OCI-LY7 (cell line): ENCODE results near the gene XPNPEP1. TPM values are rescaled to one million over a fixed set of nuclear protein-coding genes. Genes with fewer than 3 reads are reported as not detected.
A peak's percentile ranks its signal among the peaks of the same experiment; 100 is the strongest.

ENCODE experiments used
- BruUV-seq: library from RNA; stranded (reverse); fragments of 400-500 nt; replicated peaks from 2 replicates; lab custom pipeline; 2021; lab: Mats Ljungman, UMichigan
- CTCF ChIA-PET: fragments of 300-600 bp; sonication (Branson Sonifier 250); formaldehyde crosslinking; loops from one replicate; lab custom pipeline; 2022; ENCODE audit warnings: antibody characterized with exemption; ENCODE audit not compliant: unreplicated experiment; lab: Charles Lee
- POLR2A ChIA-PET: fragments of 300-600 bp; sonication (Branson Sonifier 250); formaldehyde crosslinking; loops from one replicate; lab custom pipeline; 2022; ENCODE audit warnings: antibody characterized with exemption; lab: Charles Lee
- DNase-seq: peaks from one replicate; pipeline ENCODE4 v3.0.0-alpha.2; 2015; ENCODE audit warnings: low spot score
- H2AFZ ChIP-seq: fragments of 200-600 bp; sonication (generic), shearing (Covaris generic); 2 replicates; pipeline ENCODE4 v1.6.1; 2014; ENCODE audit warnings: mild to moderate bottlenecking, antibody characterized with exemption, low read length, moderate library complexity
- H3K27ac ChIP-seq: fragments of 200-600 bp; sonication (generic); 2 replicates; pipeline ENCODE4 v1.5.1; 2014; ENCODE audit warnings: mixed run types, low read depth, mild to moderate bottlenecking, moderate library complexity, low read length, inconsistent platforms; ENCODE audit not compliant: poor library complexity, severe bottlenecking
- H3K36me3 ChIP-seq: fragments of 200-600 bp; sonication (generic); 2 replicates; pipeline ENCODE4 v1.6.1; 2014; ENCODE audit warnings: mild to moderate bottlenecking, antibody characterized with exemption, low read length, moderate library complexity, mixed read lengths; ENCODE audit not compliant: insufficient read depth
- H3K4me1 ChIP-seq: fragments of 200-600 bp; sonication (generic); 2 replicates; pipeline ENCODE4 v1.5.1; 2014; ENCODE audit warnings: mild to moderate bottlenecking, low read length; ENCODE audit not compliant: insufficient read depth, poor library complexity, severe bottlenecking
- H3K4me2 ChIP-seq: fragments of 200-600 bp; sonication (generic); 2 replicates; pipeline ENCODE4 v1.6.1; 2014; ENCODE audit warnings: mild to moderate bottlenecking, low read length
- H3K4me3 ChIP-seq: fragments of 200-600 bp; sonication (generic); 2 replicates; pipeline ENCODE4 v1.5.1; 2014; ENCODE audit warnings: mild to moderate bottlenecking, low read depth, low read length; ENCODE audit not compliant: poor library complexity, severe bottlenecking
- H3K79me2 ChIP-seq: fragments of 200-600 bp; sonication (generic); 2 replicates; pipeline ENCODE4 v1.6.1; 2016; ENCODE audit warnings: low read depth, mild to moderate bottlenecking, low read length, moderate library complexity, mixed read lengths; ENCODE audit not compliant: insufficient read depth
- H3K9me2 ChIP-seq: fragments of 200-600 bp; sonication (generic); 2 replicates; pipeline ENCODE4 v1.6.1; 2016; ENCODE audit warnings: mild to moderate bottlenecking, low read length, mixed read lengths; ENCODE audit not compliant: insufficient read depth
- H3K9me3 ChIP-seq: fragments of 200-600 bp; sonication (generic); 2 replicates; pipeline ENCODE4 v1.6.1; 2014; ENCODE audit warnings: mild to moderate bottlenecking, mixed run types, low read length, mixed read lengths
- H4K20me1 ChIP-seq: fragments of 200-600 bp; sonication (generic); 2 replicates; pipeline ENCODE4 v1.6.1; 2014; ENCODE audit warnings: mild to moderate bottlenecking, antibody characterized with exemption, low read length, moderate library complexity, mixed read lengths; ENCODE audit not compliant: insufficient read depth
- CTCF ChIP-seq: fragments of 200-600 bp; sonication (generic); conservative IDR thresholded peaks from 2 replicates; pipeline ENCODE4 v1.5.1; 2014; ENCODE audit warnings: mild to moderate bottlenecking, antibody characterized with exemption, low read length, moderate library complexity, mixed read lengths
- EZH2phosphoT487 ChIP-seq: fragments of 200-600 bp; sonication (generic); IDR thresholded peaks from 2 replicates; pipeline ENCODE4 v1.6.1; 2018; ENCODE audit warnings: low read depth, borderline replicate concordance, mild to moderate bottlenecking, mixed run types, antibody characterized with exemption, low read length, moderate library complexity, mixed read lengths
- intact Hi-C: fragments of 100-400 bp; cut with micrococcal nuclease; formaldehyde crosslinking; loops from one replicate; pipeline ENCODE4 v1.10.0; 2022; ENCODE audit not compliant: unreplicated experiment
- total RNA-seq, 2 experiments: library from RNA; depleted of rRNA in 1 of 2; stranded (reverse); fragments of >200 nt in 1 of 2; shearing (Covaris generic) in 1 of 2; gene quantifications; 2 replicates each; pipeline ENCODE4 v1.2.3, GENCODE V29; 2014 to 2022

XPNPEP1 gene
- total RNA-seq, 2 experiments from 2014 or later: 136 to 237 TPM

- peak; percentile 11 for DNase-seq
- H3K9me3 ChIP-seq: 0 out of 2 replicates have a peak, but pooled peaks cover 3% of the 10 kb centered on the region
- ChIA-PET CTCF (no interaction called here), POLR2A (no interaction called here)
- H3K4me3 ChIP-seq: no peak overlapping the region
- no peaks in the 10 kb centered on the region for H3K79me2 ChIP-seq
- TF ChIP-seq CTCF (peak; percentile 48; the same call in 1 of the 2 replicates), EZH2phosphoT487 (no peak)
- H3K27ac ChIP-seq: no peak overlapping the region
- H3K36me3 ChIP-seq: peaks cover 89% of the 10 kb centered on the region
- no peak overlapping the region for H3K4me2 ChIP-seq
- no TSS peak for BruUV-seq
- H3K4me1 ChIP-seq: no peaks in the 10 kb centered on the region
- H2AFZ ChIP-seq: no peak overlapping the region
- no peaks in the 10 kb centered on the region for H4K20me1 ChIP-seq
- intact Hi-C loops: no loop called here
- no peaks in the 10 kb centered on the region for H3K9me2 ChIP-seq
Measured at GRCh38 chr10:109866168-109866994, 56.9 kb downstream of the XPNPEP1 start.

GRCh38 chr10:109863775-109864174, 59.5 kb downstream of the XPNPEP1 start:
- Histone ChIP-seq H2AFZ (no peak overlapping the region), H4K20me1 (no peaks in the 10 kb centered on the region), H3K9me3 (0 out of 2 replicates have a peak, but pooled peaks cover 3% of the 10 kb centered on the region), H3K4me3 (no peak overlapping the region), H3K27ac (no peak overlapping the region), H3K9me2 (no peaks in the 10 kb centered on the region), H3K4me2 (no peak overlapping the region), H3K79me2 (no peaks in the 10 kb centered on the region), H3K36me3 (peaks cover 63% of the 10 kb centered on the region), H3K4me1 (no peaks in the 10 kb centered on the region)
- no TSS peak for BruUV-seq
- DNase-seq: no peak
- intact Hi-C loops: no loop called here
- ChIA-PET POLR2A (interaction anchor here (0.5 kb wide), 1 partner anchor 144 kb away, joined by 3 read pairs; no protein-coding TSS in a partner anchor), CTCF (no interaction called here)
- TF ChIP-seq CTCF: no peak
- no peak for TF ChIP-seq EZH2phosphoT487

GRCh38 chr10:109862738-109863137, 60.6 kb downstream of the XPNPEP1 start:
- CTCF ChIA-PET: no interaction called here
- H3K36me3 ChIP-seq: peaks cover 53% of the 10 kb centered on the region
- 0 out of 2 replicates have a peak, but pooled peaks cover 3% of the 10 kb centered on the region for H3K9me3 ChIP-seq
- H4K20me1 ChIP-seq: no peaks in the 10 kb centered on the region
- H3K79me2 ChIP-seq: no peaks in the 10 kb centered on the region
- no TSS peak for BruUV-seq
- H3K9me2 ChIP-seq: no peaks in the 10 kb centered on the region
- intact Hi-C loops: no loop called here
- H3K4me3 ChIP-seq: no peak overlapping the region
- POLR2A ChIA-PET: interaction anchor here (0.7 kb wide), 2 partner anchors 471 to 781 kb away, joined by 3 to 5 read pairs; no protein-coding TSS in a partner anchor
- no peak overlapping the region for H3K27ac ChIP-seq
- no peak for DNase-seq
- H3K4me2 ChIP-seq: no peak overlapping the region
- no peak overlapping the region for H2AFZ ChIP-seq
- TF ChIP-seq CTCF (no peak), EZH2phosphoT487 (no peak)
- H3K4me1 ChIP-seq: no peaks in the 10 kb centered on the region
